ENCODE results near the gene RALGDS. TPM values are rescaled to one million over a fixed set of nuclear protein-coding genes. Genes with fewer than 3 reads are reported as not detected.

The RALGDS gene
- total and polyA plus RNA-seq, 2 donors (not counting 3 experiments of a cell fraction or from before 2014, with no cell fraction given) = 41.4 to 60.0 TPM

DNA sequence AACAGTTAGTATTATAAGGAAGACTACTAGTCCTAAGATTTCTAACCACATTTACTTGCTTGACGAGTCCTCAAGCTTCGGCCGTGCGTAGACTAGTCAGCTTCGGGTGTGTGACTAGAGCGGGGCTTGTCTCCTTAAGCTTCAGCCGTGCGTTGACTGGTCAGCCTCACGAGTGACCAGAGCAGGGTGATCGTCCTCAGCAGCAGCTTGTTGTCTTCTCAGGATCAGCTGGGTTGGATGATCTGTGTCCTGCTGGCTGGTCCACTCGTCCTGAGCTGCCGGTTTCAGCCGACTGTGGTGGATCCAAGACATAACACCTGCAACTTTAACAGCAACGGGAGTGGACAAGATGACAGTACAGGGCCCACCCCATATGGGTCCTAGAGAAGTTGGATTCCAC, 42.6 kb downstream of the RALGDS start:
- H3K79me2 ChIP-seq (ENCODE audit: control insufficient read depth, insufficient read depth, low read length) = no peaks in the 10 kb centered on the region
- H3K27ac ChIP-seq (ENCODE audit: insufficient read depth, low read depth, low read length) = no peak overlapping the region
- no peaks in the 10 kb centered on the region for H3K9me3 ChIP-seq (replicated peaks; ENCODE audit: control insufficient read depth, insufficient read depth, low read length)
- H3K9me1 ChIP-seq (replicated peaks; ENCODE audit: control insufficient read depth, extremely low read depth, insufficient read depth, low read length) = no peaks in the 10 kb centered on the region
- no peaks in the 10 kb centered on the region for H3K4me1 ChIP-seq (ENCODE audit: control insufficient read depth, extremely low read depth, insufficient read depth, low read length)
- intact Hi-C loops (cut with micrococcal nuclease) (no loop called here), dilution Hi-C loops (cut with MboI; ENCODE audit: extremely low pct_ligation_motif_present, low sequenced_read_pairs) (no loop called here)
- H2AFZ ChIP-seq (ENCODE audit: low read depth, low read length) = no peak overlapping the region
- POLR2A ChIA-PET = no interaction called here
- H4K20me1 ChIP-seq (replicated peaks; ENCODE audit: control insufficient read depth, extremely low read depth, insufficient read depth, low read length) = no peaks in the 10 kb centered on the region
- no peak overlapping the region for H3K4me2 ChIP-seq (ENCODE audit: insufficient read depth, low read length)
- CTCF ChIA-PET = interaction anchor here (1.8 kb wide), 1 partner anchor 12 kb away, joined by 3 read pairs; no protein-coding TSS in a partner anchor
- no peak for DNase-seq (ENCODE audit: low read depth, low spot score)
- no peak overlapping the region for H3K4me3 ChIP-seq (replicated peaks in 1 of 3; ENCODE audit: insufficient read depth in 1 of 3, low read depth in 1 of 3, low read length in 3 of 3)
- peaks cover 10 to 14% of the 10 kb centered on the region in 2 experiments for H3K27me3 ChIP-seq (ENCODE audit: control insufficient read depth in 2 of 2, insufficient read depth in 2 of 2, low read length in 2 of 2)
- BruUV-seq (replicated peaks) = no TSS peak
- no peak for TF ChIP-seq POLR2AphosphoS5 (IDR thresholded peaks at IDR 0.05; ENCODE audit: insufficient read depth, low read depth, low read length)
- TF ChIP-seq, protein P1, sequence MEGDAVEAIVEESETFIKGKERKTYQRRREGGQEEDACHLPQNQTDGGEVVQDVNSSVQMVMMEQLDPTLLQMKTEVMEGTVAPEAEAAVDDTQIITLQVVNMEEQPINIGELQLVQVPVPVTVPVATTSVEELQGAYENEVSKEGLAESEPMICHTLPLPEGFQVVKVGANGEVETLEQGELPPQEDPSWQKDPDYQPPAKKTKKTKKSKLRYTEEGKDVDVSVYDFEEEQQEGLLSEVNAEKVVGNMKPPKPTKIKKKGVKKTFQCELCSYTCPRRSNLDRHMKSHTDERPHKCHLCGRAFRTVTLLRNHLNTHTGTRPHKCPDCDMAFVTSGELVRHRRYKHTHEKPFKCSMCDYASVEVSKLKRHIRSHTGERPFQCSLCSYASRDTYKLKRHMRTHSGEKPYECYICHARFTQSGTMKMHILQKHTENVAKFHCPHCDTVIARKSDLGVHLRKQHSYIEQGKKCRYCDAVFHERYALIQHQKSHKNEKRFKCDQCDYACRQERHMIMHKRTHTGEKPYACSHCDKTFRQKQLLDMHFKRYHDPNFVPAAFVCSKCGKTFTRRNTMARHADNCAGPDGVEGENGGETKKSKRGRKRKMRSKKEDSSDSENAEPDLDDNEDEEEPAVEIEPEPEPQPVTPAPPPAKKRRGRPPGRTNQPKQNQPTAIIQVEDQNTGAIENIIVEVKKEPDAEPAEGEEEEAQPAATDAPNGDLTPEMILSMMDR (IDR thresholded peaks at IDR 0.05; ENCODE audit: extremely low read depth in 1 of 2, insufficient read depth in 1 of 2, low read depth in 1 of 2, low read length in 2 of 2) = no peak
- no peak overlapping the region for H3K9ac ChIP-seq (replicated peaks; ENCODE audit: extremely low read depth, insufficient read depth, low read length)
- no peak for FAIRE-seq
- H3K36me3 ChIP-seq (ENCODE audit: control insufficient read depth in 2 of 2, extremely low read depth in 1 of 2, insufficient read depth in 2 of 2, low read length in 2 of 2) = no peaks in the 10 kb centered on the region

DNA sequence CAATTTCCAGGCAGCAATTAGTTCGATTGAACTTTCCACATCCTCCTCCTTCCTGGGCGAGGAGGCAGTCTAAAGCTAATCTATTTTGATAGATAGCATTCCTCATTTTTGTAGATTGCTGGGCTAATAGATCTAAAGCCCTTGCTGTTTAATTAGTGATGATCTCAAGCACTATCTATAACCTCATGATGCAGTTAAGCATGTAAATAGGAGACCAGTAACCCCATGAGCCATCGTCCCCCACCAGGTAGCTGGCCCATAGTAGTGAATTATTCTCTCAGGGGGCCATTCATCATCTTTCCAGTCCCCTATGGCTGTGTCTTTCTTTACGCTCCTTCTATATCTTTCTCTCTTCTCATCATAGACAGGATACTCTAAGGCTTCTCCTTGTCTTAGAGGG, 44.3 kb downstream of the RALGDS start:
- BruUV-seq (replicated peaks) = no TSS peak
- no peak for FAIRE-seq
- intact Hi-C loops (cut with micrococcal nuclease) = no loop called here

More for the DNA sequence above, 44.3 kb downstream of the RALGDS start:
- no peak overlapping the region for H2AFZ ChIP-seq (ENCODE audit: low read depth, low read length)
- no peak overlapping the region for H3K27ac ChIP-seq (ENCODE audit: insufficient read depth, low read depth, low read length)
- no peaks in the 10 kb centered on the region for H3K9me1 ChIP-seq (replicated peaks; ENCODE audit: control insufficient read depth, extremely low read depth, insufficient read depth, low read length)
- no peak overlapping the region for H3K4me3 ChIP-seq (replicated peaks in 1 of 3; ENCODE audit: insufficient read depth in 1 of 3, low read depth in 1 of 3, low read length in 3 of 3)
- no peaks in the 10 kb centered on the region for H3K9me3 ChIP-seq (replicated peaks; ENCODE audit: control insufficient read depth, insufficient read depth, low read length)
- ChIA-PET POLR2A (no interaction called here), CTCF (interaction anchor here (1.1 to 1.6 kb wide), 4 partner anchors 16 to 67 kb away, joined by 3 to 5 read pairs (median 4); partner anchors contain the start of gene GTF3C5)
- H3K79me2 ChIP-seq (ENCODE audit: control insufficient read depth, insufficient read depth, low read length) = no peaks in the 10 kb centered on the region
- peaks cover 10 to 14% of the 10 kb centered on the region in 2 experiments for H3K27me3 ChIP-seq (ENCODE audit: control insufficient read depth in 2 of 2, insufficient read depth in 2 of 2, low read length in 2 of 2)
- H4K20me1 ChIP-seq (replicated peaks; ENCODE audit: control insufficient read depth, extremely low read depth, insufficient read depth, low read length) = no peaks in the 10 kb centered on the region
- H3K36me3 ChIP-seq (ENCODE audit: control insufficient read depth in 2 of 2, extremely low read depth in 1 of 2, insufficient read depth in 2 of 2, low read length in 2 of 2) = no peaks in the 10 kb centered on the region
- DNase-seq (ENCODE audit: low read depth, low spot score) = no peak
- H3K4me2 ChIP-seq (ENCODE audit: insufficient read depth, low read length) = no peak overlapping the region
- no peaks in the 10 kb centered on the region for H3K4me1 ChIP-seq (ENCODE audit: control insufficient read depth, extremely low read depth, insufficient read depth, low read length)
- dilution Hi-C loops (cut with MboI; ENCODE audit: extremely low pct_ligation_motif_present, low sequenced_read_pairs) = no loop called here
- H3K9ac ChIP-seq (replicated peaks; ENCODE audit: extremely low read depth, insufficient read depth, low read length) = no peak overlapping the region
- TF ChIP-seq, protein P1 (IDR thresholded peaks at IDR 0.05; ENCODE audit: extremely low read depth in 1 of 2, insufficient read depth in 1 of 2, low read depth in 1 of 2, low read length in 2 of 2) = no peak
- TF ChIP-seq GATA2 (IDR thresholded peaks at IDR 0.05; ENCODE audit: insufficient read depth, insufficient read length, low read depth, low read length) (no peak), POLR2AphosphoS5 (IDR thresholded peaks at IDR 0.05; ENCODE audit: insufficient read depth, low read depth, low read length) (no peak), EZH2 (IDR thresholded peaks at IDR 0.05; ENCODE audit: borderline replicate concordance, low read depth, low read length, severe bottlenecking) (no peak), FOS (IDR thresholded peaks at IDR 0.05; ENCODE audit: borderline replicate concordance, insufficient read depth, low read length) (no peak), POLR2A (IDR thresholded peaks at IDR 0.05; ENCODE audit: low read depth, low read length) (no peak), JUN (IDR thresholded peaks at IDR 0.05; ENCODE audit: borderline replicate concordance, insufficient read depth, insufficient read length, low read depth) (no peak), MYC (IDR thresholded peaks at IDR 0.05; ENCODE audit: low read depth, low read length) (no peak)
- TF ChIP-seq, protein P2, sequence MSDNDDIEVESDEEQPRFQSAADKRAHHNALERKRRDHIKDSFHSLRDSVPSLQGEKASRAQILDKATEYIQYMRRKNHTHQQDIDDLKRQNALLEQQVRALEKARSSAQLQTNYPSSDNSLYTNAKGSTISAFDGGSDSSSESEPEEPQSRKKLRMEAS (IDR thresholded peaks at IDR 0.05; ENCODE audit: insufficient read depth, insufficient read length) = no peak

Measured in endothelial cell of umbilical vein (primary cell).